OCI-M2 (cell line): ENCODE data around the gene ZNF397.

Source experiments
- DNase-seq: peaks from one replicate; lab custom pipeline; 2025; ENCODE audit not compliant: unreplicated experiment; lab: John Stamatoyannopoulos, UW

Gene ZNF397

GRCh38 chr18:35245719-35246317, 5.0 kb downstream of the ZNF397 start:
- DNase-seq = no peak

- DNase-seq = no peak
Observed at GRCh38 chr18:35246831-35247230, 6.0 kb downstream of the ZNF397 start.

- DNase-seq = no peak
Observed at GRCh38 chr18:35247412-35248249, 6.8 kb downstream of the ZNF397 start.

GRCh38 chr18:35248429-35248828, 7.6 kb downstream of the ZNF397 start:
- DNase-seq = no peak

GRCh38 chr18:35252466-35252865, 11.6 kb downstream of the ZNF397 start:
- DNase-seq = no peak

- DNase-seq = no peak
Observed at GRCh38 chr18:35253655-35254287, 12.9 kb downstream of the ZNF397 start.

- DNase-seq = no peak
Observed at GRCh38 chr18:35256947-35257346, 16.1 kb downstream of the ZNF397 start.

GRCh38 chr18:35264409-35264808, 23.6 kb downstream of the ZNF397 start:
- no peak for DNase-seq

- no peak for DNase-seq
Observed at GRCh38 chr18:35267161-35267651, 26.4 kb downstream of the ZNF397 start.

GRCh38 chr18:35267809-35268208, 27.0 kb downstream of the ZNF397 start:
- DNase-seq = no peak

GRCh38 chr18:35268821-35269220, 28.0 kb downstream of the ZNF397 start:
- DNase-seq = no peak

- no peak for DNase-seq
Observed at GRCh38 chr18:35271656-35272055, 30.8 kb downstream of the ZNF397 start.

- DNase-seq = no peak
Observed at GRCh38 chr18:35276267-35276666, 35.4 kb downstream of the ZNF397 start.

- DNase-seq = no peak
Observed at GRCh38 chr18:35277633-35278032, 36.8 kb downstream of the ZNF397 start.

GRCh38 chr18:35278085-35278484, 37.3 kb downstream of the ZNF397 start:
- DNase-seq = no peak

- no peak for DNase-seq
Observed at GRCh38 chr18:35278969-35279368, 38.1 kb downstream of the ZNF397 start.

GRCh38 chr18:35282353-35282752, 41.5 kb downstream of the ZNF397 start:
- no peak for DNase-seq

- DNase-seq = no peak
Observed at GRCh38 chr18:35283923-35284794, 43.3 kb downstream of the ZNF397 start.

- DNase-seq = no peak
Observed at GRCh38 chr18:35284841-35285240, 44.0 kb downstream of the ZNF397 start.

- DNase-seq = no peak
Observed at GRCh38 chr18:35289293-35289692, 48.5 kb downstream of the ZNF397 start.

GRCh38 chr18:35289727-35290093, 48.9 kb downstream of the ZNF397 start:
- DNase-seq = no peak
